ENCODE data around the gene CDX1.

CDX1 gene

DNA sequence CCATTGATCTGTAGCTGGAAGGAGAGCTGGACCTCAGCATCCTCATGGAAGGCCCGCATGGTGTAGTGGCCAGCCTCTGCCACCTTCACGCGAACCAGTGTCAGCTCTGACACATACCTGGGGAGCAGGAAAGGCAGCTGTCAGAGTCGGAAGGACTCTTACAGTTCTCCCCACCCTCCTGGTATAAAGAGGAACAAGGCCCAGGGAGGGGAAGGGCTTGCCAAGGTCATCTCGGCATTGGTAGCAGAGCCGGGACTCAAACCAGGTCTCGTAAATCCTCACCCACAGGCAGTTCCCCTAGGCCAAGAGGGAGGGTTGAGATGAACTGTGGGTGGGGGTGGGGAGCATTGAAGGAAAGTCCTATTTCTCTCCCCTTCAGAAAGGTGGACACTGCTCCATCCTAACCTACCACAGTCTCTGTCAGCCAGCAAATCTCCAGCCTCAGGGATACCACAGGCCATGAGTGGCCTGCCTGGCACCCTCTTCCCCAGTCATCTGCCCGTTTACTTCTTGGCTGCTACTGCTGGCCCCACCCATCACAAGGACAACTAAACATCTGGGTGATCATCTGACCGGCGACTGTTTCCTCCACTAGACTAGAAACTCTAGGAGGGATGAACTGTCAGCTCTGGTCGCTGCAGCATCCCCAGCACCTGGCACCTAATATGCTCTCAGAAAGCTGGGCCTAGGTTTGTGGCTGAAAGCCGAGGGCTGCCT is 34.4 kb upstream of the CDX1 start:
- no peak for DNase-seq

DNA sequence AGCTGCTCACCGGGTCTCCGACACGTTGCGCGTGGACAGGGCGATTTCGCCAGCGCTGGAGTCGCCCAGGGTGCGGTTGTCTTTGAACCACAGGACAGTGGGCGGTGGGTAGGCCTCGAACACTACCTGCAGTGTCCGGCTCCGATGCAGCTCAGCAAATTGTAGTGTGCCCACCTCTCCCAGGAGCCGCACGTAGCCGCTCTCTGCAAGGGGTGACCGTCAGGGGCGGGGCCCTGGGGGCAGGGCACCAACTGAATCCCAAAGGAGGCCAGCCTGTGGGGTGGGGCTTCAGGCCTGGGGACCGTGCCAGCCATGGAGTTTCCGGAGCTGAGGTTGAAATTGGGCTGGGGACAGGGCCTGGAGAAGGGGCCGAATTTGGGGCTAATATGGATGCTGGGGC is 33.8 kb upstream of the CDX1 start:
- no peak for DNase-seq

DNA sequence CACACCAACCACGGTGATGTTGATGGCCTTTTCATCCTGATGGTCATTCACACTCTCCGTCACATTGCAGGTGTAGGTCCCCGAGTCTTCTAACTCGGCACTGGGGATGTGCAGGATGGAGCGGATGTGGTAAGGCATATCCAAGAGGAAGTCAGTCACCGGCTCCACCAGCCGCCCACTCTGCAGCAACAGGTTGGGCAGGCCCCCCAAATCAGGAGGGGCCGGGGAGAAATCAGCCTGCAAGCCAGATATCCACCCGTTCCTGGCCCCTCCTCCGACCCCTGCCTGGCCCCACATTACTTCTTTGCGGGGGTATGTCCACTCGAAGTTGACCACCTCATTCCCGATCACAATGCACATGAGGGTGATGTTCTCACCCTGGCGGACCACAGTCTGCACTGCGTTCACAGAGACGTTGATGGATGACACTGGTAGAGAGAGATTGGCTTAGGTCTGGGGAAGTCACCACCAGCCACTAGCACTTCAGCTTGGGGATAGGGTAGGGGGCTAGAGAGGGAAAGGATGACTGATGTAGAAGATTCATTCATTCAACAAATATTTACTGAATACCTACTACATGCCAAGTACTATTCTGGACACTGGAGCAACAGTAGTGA is 32.9 kb upstream of the CDX1 start:
- DNase-seq = no peak

DNA sequence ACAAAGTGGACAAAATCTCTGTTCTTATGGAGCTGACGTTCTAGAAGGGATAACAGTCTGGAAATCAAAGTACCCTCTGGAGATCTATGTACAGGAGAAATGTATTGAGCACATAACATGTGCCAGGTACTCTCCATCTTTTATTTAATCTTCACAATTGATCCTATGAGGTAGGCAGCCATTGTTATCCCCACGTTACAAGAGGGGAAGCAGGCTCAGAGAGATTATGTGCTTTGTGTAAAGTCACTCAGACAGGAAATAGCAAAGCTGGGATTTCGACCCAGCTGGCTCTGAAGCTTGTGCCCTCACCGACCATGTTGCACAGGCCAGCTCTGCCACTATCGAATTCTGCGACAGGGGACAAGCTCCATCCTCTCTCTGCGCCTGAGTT is 32.4 kb upstream of the CDX1 start:
- DNase-seq = no peak

DNA sequence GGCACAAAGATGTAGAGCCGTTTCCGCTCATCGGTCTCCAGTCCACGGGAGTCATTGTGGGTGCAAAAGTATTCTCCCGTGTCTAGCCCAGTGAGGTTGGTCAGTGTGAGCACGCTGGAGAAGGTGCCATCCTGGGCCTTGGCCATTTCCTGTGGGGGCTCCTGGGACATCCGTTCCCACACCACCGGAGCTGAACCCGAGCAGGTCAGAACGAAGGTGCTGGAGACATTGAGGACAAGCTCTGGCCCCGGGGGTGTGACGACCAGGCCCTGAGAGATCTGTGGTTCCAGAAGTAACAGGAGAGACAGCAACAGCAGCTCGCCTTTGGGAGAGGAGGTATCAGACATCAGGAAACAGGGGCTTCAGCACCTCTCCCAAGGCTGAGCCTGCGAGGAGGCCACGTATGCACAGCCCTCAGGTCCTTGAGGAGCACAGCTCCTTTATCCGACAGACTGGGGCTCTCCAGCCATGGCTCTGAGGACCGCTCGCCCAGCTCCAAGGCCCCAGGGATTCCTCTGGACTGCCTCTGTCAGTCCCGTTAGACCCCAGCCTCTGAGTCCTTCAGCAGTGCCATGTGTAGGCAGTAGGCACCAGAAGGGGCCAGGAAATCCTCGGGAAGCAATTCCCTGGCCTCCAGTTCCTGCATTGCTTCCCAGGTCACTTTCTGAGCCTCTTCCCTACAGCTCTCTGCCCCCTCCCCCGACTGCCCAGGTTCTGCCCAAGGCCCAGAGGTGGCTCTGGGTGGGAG is 30.8 kb upstream of the CDX1 start:
- DNase-seq = no peak

DNA sequence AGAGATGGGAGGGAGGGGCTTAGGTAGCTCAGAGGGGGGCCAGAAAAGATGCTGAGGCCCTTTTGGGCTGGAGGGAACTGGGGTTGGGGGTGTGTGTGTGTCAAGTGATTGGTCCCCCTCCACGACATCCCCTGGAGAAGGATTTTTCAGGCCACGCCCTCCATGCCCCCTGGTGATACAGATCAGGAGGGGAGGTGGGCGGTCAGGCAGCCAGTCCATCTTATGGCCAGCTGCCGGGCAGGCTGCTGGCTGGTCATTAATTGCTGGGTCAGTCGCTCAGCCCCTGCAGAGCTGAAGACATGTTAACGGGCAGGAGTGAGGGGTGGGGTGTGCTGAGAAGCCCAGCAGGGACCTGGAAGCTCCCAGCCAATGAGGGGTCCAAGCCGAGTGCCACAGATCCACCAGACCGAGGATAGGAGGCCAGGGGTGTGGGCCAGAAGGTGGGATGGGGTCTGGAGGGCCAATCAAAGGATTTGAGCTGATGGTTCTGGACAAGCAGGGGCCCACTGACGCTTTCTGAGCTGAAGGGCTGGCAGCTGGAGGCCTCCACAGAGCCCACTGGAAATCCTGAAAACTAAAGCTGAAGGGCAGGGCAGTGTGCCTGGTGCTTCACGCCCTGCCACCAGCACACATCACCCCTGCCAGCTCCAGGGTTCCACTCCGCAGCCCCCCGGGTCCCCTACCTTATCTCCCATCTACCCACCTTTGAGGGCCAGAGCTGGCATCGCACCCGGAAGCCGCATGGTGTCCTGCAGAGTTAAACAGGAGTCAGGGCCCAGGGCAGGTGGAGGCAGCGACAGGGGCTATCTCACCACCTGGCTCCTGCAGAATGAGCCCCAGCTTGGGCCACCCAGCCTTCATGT is 30.0 kb upstream of the CDX1 start:
- DNase-seq = no peak

DNA sequence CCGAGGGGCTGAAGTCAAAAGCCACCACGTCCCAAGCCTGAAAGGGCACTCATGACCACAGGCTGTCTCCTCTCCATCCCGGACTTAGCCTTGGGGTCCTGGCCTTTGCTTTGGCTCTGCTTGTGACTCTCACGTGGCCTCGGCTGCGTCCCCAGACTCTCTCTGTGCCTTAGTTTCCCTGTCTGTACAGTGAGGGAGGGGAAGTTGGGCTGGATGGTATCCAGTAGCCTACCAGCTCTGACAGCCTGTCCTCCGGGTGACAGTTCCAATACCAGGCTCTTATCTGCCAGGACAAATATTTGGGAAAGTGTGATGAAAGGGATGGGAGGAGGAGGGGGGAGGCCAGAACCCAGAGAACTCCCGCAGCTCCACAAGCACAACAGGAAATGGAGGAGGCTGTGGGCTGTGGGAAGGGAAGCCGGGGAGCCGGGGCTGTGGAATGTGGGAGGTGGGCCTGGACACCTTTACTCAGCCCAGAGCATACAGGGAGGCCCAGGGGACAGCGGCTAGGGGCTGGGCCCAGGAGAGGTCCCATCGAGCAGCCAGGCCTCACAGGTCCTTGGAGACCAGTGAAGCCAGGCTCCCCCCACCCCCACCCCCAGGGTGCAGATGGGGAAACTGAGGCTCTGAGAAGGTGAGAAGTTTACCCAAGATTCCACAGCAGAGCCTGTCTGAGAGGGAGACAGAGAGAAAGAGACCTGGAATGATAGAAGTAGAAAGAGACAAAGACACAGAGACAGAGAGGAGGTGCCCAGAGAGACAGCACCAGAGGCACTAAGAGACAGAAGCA is 29.2 kb upstream of the CDX1 start:
- DNase-seq = no peak

DNA sequence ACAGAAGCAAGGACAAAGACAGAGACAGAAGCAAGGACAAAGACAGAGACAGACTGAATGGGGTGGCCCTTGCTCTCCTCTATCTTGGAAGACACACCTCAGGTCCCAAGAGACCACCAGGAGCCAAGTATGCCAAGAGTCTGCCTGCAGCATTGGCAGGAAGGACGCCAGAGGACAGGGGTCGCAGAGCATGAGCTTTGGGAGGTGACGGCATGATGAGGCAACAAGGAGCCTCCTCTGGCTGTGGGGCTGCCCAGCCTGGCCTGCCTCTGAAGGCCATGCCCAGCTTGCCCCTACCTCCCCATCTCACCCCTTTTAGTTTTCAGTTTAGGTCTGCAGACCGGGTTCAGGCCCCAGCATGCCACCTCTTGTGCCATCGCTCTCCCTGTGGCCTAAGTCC is 28.6 kb upstream of the CDX1 start:
- no peak for DNase-seq

DNA sequence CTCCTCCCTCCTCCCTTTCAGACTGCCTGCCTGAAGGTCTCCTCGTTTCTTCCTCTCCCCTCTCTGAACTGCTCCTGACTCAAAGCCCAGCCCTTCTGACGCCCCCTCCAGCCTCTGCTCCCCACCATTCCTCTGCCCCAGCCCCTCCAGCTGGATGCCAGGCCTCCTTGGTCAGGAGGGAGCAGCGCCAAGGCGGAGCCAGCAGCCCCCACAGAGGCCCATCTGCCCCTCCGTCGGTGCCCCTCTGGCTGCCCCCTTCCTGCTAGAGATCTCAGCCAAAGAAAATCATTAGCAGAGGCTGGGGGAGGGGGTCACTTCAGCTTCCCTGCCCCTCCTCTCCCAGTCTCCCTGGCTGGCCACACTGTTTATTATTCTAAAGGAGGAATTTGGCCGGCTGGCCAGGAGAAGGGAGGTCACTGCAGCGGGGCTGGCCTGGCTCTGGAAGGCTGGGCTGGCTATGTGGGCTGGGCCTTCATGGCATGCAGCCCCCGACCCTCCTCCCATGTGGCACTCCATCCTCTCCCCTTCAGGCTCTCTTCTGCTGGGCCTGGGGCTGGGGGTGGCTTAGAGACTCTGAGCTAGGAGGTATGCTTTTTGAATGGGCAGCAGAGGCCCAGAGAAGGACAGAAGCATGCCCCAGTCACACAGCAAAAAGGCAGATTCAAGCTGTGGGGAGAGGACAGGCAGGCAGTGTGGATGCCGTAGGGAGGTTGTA is 27.9 kb upstream of the CDX1 start:
- no peak for DNase-seq

DNA sequence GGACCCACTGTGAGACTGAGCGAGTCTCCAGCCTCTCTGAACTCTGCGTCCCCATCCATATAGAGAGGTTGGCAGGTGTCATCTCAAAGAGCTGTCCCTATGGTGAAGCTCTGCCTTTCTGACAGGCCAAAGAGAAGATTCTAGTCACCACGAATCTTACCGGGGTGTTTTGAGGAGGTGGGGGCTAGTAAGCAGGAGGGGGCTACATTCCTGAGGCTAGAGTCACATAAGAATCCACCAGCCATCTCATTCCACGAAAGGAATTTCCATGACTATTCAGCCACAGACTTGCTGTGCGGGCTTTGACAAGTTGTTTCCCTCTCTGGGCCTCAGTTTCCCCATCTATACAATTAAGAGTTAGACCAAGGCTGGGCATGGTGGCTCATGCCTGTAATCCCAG is 27.2 kb upstream of the CDX1 start:
- no peak for DNase-seq

DNA sequence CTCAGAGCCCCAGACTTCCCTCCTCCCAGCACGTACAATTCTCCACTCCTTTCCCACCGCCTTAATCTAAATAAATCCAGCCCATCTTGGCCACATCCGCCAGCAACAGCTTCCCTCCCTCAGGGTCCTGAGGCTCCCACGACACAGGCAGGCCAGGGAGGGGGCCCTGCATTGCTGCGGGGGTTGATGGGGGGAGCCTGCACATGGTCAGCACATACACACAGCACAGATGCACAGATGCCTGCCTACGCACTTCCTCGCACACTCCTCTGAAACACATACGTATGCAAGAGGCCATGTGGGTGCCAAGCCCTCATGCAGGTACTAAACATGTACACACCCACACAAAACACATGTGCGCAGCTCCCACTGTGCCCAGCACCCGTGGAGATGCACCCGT is 25.7 kb upstream of the CDX1 start:
- DNase-seq = no peak

DNA sequence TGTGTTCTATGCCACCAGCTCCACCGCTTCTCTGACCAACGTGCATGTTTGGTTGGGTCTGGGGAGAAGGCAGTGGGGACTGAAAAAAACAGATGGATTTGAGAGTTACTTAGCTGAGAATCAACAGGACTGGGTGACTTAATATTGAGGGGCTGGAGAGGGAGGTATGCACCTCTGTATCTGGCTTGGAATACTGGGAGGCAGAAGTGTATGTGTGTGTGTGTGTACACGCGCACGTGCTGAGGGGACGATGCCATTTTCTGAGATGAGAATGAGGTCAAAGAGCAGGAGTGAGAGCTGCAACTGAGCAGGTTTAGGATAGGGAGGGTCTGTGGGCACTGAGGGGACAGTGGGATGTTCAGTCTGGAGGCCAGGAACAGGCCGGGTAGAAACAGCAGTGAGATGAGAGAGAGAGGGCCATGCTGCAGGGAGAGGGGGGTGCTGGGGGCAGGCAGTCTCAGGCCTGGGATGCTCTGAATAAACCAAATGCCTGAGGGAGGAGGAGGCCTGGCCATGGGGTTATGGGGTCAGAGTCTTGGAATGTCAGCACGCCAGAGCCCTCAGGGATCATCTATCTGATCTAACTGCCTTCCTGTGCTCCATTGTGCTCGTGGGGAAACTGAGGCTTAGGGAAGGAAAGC is 24.9 kb upstream of the CDX1 start:
- DNase-seq = no peak

DNA sequence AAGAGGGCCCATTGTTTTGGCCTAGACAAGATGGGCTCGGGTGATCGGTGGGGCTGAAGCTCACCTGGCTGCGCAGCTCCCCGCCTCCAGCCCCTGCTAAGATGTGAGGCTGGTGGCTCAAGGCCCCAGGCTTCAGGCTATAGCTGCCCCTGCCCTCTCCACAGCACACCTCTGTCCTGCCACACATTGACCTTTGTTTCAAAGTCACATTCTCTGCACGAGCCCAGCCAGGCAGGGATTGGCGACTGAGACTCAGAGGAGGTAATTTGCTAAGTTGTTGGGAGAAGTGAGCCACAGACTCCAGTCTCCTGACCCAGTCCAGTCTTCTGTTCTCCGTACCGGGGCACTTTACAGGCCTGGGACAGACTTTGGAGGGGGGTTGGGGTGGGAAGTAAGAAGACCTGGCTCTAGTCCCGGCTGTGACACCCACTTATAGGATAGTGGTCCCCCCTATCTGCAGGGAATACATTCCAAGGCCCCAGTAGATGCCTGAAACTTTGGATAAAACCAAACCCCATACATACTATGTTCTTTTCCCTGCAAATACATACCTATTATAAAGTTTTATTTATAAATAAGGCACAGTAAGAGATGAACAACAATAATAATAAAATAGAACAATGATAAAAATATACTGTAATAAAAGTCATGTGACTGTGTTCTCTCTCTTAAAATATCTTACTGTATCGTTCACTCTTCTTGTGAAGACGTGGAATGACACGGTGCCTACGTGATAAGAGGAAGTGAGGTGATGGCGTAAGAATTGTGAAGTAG is 24.2 kb upstream of the CDX1 start:
- no peak for DNase-seq

DNA sequence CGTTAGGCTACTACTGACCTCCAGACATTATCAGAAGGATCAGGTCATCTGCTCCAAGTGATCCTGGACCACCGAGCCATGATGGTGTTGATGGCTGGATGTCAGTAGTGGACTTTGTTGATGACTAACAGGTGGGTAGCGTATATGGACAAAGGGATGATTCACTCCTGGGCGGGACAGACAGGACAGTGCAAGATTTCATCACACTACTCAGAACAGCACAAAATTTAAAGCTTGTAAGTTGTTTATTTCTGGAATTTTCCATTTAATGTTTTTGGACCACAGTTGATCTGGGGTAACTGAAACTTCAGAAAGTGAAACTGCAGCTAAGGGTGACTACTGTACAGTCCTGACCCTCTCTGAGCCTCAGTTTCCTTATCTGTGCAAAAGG is 23.6 kb upstream of the CDX1 start:
- DNase-seq = no peak

DNA sequence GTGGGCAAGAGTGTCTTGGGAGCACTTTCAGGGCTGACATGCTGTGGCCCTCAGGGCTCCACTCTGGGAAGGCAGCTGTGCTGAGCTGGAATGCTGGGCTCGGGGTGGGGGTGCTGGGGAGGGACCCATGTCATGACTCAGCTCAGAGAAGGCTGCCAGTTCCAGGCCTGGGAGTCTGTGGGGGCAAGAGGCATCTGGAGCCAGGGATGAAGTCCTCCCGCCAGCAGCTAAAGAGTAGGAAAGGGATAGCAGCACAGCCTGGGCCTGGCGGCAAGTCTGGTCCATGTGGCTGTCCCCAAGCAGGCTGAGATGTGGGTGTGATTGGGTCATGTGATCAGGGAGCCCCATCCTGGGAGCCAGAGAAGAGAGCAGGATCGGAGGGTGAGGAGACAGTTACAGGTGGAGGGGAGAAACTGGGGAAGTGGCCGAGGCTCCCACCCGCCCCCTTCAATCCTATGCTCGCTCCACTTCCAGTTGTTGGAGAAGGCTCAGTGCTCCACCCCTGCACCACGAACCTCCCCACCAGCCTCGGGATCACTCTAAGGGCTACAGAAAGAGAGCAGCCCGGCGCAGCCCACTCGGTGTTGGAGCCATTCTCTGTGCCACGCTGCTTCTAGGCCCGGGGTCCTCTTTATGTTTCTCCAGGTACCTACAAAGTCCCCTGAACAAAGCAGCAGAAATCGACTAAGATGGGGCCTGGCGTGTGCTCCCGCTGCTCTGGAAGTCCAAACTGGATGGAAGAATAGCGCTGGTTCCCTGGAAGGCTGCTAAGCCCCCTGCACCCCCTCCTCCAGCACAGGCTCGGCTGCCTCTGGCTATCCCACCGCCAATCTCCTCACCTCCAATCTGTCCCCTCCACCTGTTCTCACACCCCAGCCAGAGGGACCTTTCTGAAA is 23.0 kb upstream of the CDX1 start:
- no peak for DNase-seq

DNA sequence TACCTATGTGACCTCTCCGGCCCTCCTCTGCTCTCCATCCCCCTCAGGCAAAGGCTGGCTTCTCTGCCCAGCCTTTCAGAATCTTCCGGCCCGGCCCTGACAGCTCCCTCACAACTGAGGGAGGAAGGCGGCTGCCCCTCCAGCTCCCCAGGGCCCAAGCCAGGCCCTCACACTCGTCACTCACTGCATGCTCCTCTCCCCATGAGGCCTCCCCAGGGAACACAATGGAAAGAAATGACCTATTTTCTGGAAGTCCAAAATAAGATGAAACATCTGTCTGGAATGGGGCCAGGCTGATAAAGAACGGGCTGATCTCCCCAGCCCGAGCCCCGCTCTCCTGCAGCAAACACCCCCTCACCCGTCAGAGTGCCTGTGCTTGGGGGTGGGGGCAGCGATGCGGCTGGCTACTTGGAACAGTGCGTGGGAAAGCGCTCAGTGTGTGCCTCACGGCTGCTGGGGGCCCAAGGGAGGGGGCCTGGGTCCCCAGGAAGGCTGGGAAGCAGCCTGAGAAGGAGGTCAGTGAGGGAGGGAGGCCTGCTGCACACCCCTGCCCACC is 22.3 kb upstream of the CDX1 start:
- DNase-seq = no peak

DNA sequence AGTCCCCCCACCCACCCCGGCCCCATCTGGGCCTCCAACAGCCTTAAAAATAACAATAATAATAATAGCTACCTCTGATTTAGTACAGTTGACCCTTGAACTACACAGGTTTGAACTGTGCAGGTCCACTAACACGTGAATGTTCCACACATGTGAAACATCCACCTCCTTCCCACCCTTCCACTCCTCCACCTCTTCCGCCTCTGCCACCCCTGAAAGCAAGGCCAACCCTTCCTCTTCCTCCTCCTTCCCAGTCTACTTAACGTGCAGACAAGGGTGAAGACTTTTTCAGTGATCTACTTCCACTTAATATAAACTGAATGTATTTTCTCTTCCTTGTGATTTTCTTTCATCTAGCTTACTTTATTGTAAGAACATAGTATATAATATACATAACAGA is 21.7 kb upstream of the CDX1 start:
- no peak for DNase-seq

DNA sequence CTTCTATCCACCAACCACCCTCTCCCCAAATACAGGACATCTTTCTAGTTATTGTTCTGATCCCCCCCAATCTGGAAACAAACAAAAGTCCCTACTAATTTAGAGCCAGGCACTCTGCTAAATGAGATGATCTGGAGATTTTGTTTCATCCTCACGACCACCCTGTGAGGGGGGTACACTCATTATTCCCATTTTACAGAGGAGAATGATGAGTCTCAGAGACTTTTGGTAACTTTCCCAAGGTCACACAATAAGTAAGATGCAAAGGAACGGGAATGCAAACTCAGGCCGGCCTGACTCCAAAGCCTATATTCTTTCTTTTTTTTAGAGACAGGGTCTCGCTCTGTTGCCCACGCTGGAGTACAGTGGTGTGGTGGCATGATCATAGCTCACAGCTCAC is 20.3 kb upstream of the CDX1 start:
- no peak for DNase-seq

Data from NCI-H1105 treated with DMSO at 0.1 percent for 48 hours (cell line).